Measurements from ENCODE around the gene PLEKHA7.

Gene PLEKHA7

GRCh38 chr11:16881074-16881709 is 133.0 kb downstream of the PLEKHA7 start:
- FAIRE-seq: no peak
- TF ChIP-seq POLR2A (IDR thresholded peaks at IDR 0.05; ENCODE audit: low read depth, low read length): no peak
- no peak for TF ChIP-seq PAX5 (IDR thresholded peaks at IDR 0.05; ENCODE audit: insufficient read depth, low read length, severe bottlenecking)
- TF ChIP-seq POLR2AphosphoS5 (IDR thresholded peaks at IDR 0.05; ENCODE audit: low read depth, low read length): no peak
- TF ChIP-seq TAF1 (IDR thresholded peaks at IDR 0.05; ENCODE audit: low read depth, low read length): no peak
- TF ChIP-seq SPI1 (IDR thresholded peaks at IDR 0.05; ENCODE audit: low read depth, low read length): no peak
- no peak for TF ChIP-seq POU2F2 (IDR thresholded peaks at IDR 0.05; ENCODE audit: low read depth, low read length)
- DNase-seq (ENCODE audit: insufficient read length, low spot score): no peak

- FAIRE-seq (no peak), DNase-seq (ENCODE audit: insufficient read length, low spot score) (no peak)
- TF ChIP-seq POLR2A (IDR thresholded peaks at IDR 0.05; ENCODE audit: low read depth, low read length) (no peak), TAF1 (IDR thresholded peaks at IDR 0.05; ENCODE audit: low read depth, low read length) (no peak), POLR2AphosphoS5 (IDR thresholded peaks at IDR 0.05; ENCODE audit: low read depth, low read length) (no peak), PAX5 (IDR thresholded peaks at IDR 0.05; ENCODE audit: insufficient read depth, low read length, severe bottlenecking) (no peak), SPI1 (IDR thresholded peaks at IDR 0.05; ENCODE audit: low read depth, low read length) (no peak), POU2F2 (IDR thresholded peaks at IDR 0.05; ENCODE audit: low read depth, low read length) (no peak)
Observed at GRCh38 chr11:16880184-16880801, 133.9 kb downstream of the PLEKHA7 start.

GRCh38 chr11:16879690-16880089 is 134.5 kb downstream of the PLEKHA7 start:
- DNase-seq (ENCODE audit: insufficient read length, low spot score) (no peak), FAIRE-seq (no peak)
- TF ChIP-seq PAX5 (IDR thresholded peaks at IDR 0.05; ENCODE audit: insufficient read depth, low read length, severe bottlenecking): no peak
- no peak for TF ChIP-seq SPI1 (IDR thresholded peaks at IDR 0.05; ENCODE audit: low read depth, low read length)
- TF ChIP-seq POU2F2 (IDR thresholded peaks at IDR 0.05; ENCODE audit: low read depth, low read length): no peak
- TF ChIP-seq TAF1 (IDR thresholded peaks at IDR 0.05; ENCODE audit: low read depth, low read length): no peak
- no peak for TF ChIP-seq POLR2A (IDR thresholded peaks at IDR 0.05; ENCODE audit: low read depth, low read length)
- no peak for TF ChIP-seq POLR2AphosphoS5 (IDR thresholded peaks at IDR 0.05; ENCODE audit: low read depth, low read length)

GRCh38 chr11:16876837-16877236 is 137.4 kb downstream of the PLEKHA7 start:
- TF ChIP-seq PAX5 (IDR thresholded peaks at IDR 0.05; ENCODE audit: insufficient read depth, low read length, severe bottlenecking) (no peak), POLR2A (IDR thresholded peaks at IDR 0.05; ENCODE audit: low read depth, low read length) (no peak), TAF1 (IDR thresholded peaks at IDR 0.05; ENCODE audit: low read depth, low read length) (no peak), POU2F2 (IDR thresholded peaks at IDR 0.05; ENCODE audit: low read depth, low read length) (no peak), POLR2AphosphoS5 (IDR thresholded peaks at IDR 0.05; ENCODE audit: low read depth, low read length) (no peak), SPI1 (IDR thresholded peaks at IDR 0.05; ENCODE audit: low read depth, low read length) (no peak)
- DNase-seq (ENCODE audit: insufficient read length, low spot score) (no peak), FAIRE-seq (no peak)

- TF ChIP-seq PAX5 (IDR thresholded peaks at IDR 0.05; ENCODE audit: insufficient read depth, low read length, severe bottlenecking) (no peak), TAF1 (IDR thresholded peaks at IDR 0.05; ENCODE audit: low read depth, low read length) (no peak), POLR2A (IDR thresholded peaks at IDR 0.05; ENCODE audit: low read depth, low read length) (no peak), POU2F2 (IDR thresholded peaks at IDR 0.05; ENCODE audit: low read depth, low read length) (no peak), SPI1 (IDR thresholded peaks at IDR 0.05; ENCODE audit: low read depth, low read length) (no peak), POLR2AphosphoS5 (IDR thresholded peaks at IDR 0.05; ENCODE audit: low read depth, low read length) (no peak)
- no peak for FAIRE-seq
- no peak for DNase-seq (ENCODE audit: insufficient read length, low spot score)
Observed at GRCh38 chr11:16876053-16876752, 138.0 kb downstream of the PLEKHA7 start.

GRCh38 chr11:16874275-16874975 is 139.8 kb downstream of the PLEKHA7 start:
- FAIRE-seq: no peak
- no peak for DNase-seq (ENCODE audit: insufficient read length, low spot score)
- TF ChIP-seq TAF1 (IDR thresholded peaks at IDR 0.05; ENCODE audit: low read depth, low read length) (no peak), POLR2A (IDR thresholded peaks at IDR 0.05; ENCODE audit: low read depth, low read length) (no peak), PAX5 (IDR thresholded peaks at IDR 0.05; ENCODE audit: insufficient read depth, low read length, severe bottlenecking) (no peak), SPI1 (IDR thresholded peaks at IDR 0.05; ENCODE audit: low read depth, low read length) (no peak), POU2F2 (IDR thresholded peaks at IDR 0.05; ENCODE audit: low read depth, low read length) (no peak), POLR2AphosphoS5 (IDR thresholded peaks at IDR 0.05; ENCODE audit: low read depth, low read length) (no peak)

GRCh38 chr11:16873289-16873688 is 140.9 kb downstream of the PLEKHA7 start:
- FAIRE-seq (no peak), DNase-seq (ENCODE audit: insufficient read length, low spot score) (no peak)
- TF ChIP-seq POLR2A (IDR thresholded peaks at IDR 0.05; ENCODE audit: low read depth, low read length) (no peak), POLR2AphosphoS5 (IDR thresholded peaks at IDR 0.05; ENCODE audit: low read depth, low read length) (no peak), TAF1 (IDR thresholded peaks at IDR 0.05; ENCODE audit: low read depth, low read length) (no peak), SPI1 (IDR thresholded peaks at IDR 0.05; ENCODE audit: low read depth, low read length) (no peak), POU2F2 (IDR thresholded peaks at IDR 0.05; ENCODE audit: low read depth, low read length) (no peak), PAX5 (IDR thresholded peaks at IDR 0.05; ENCODE audit: insufficient read depth, low read length, severe bottlenecking) (no peak)

GRCh38 chr11:16871368-16871767 is 142.8 kb downstream of the PLEKHA7 start:
- DNase-seq (ENCODE audit: insufficient read length, low spot score) (no peak), FAIRE-seq (no peak)
- no peak for TF ChIP-seq POU2F2 (IDR thresholded peaks at IDR 0.05; ENCODE audit: low read depth, low read length)
- TF ChIP-seq PAX5 (IDR thresholded peaks at IDR 0.05; ENCODE audit: insufficient read depth, low read length, severe bottlenecking): no peak
- TF ChIP-seq TAF1 (IDR thresholded peaks at IDR 0.05; ENCODE audit: low read depth, low read length): no peak
- TF ChIP-seq SPI1 (IDR thresholded peaks at IDR 0.05; ENCODE audit: low read depth, low read length): no peak
- TF ChIP-seq POLR2A (IDR thresholded peaks at IDR 0.05; ENCODE audit: low read depth, low read length): no peak
- TF ChIP-seq POLR2AphosphoS5 (IDR thresholded peaks at IDR 0.05; ENCODE audit: low read depth, low read length): no peak

Data from GM12891 (cell line).